Testis (tissue), 3 donors: ENCODE data around the gene SOWAHC. TPM values are rescaled to one million over a fixed set of nuclear protein-coding genes. Genes with fewer than 3 reads are reported as not detected.

Experiments used
- DNase-seq: peaks from one replicate; pipeline ENCODE4 v3.0.0-alpha.2; 2019
- H3K27ac ChIP-seq, 2 donors: fragments of 200-600 bp; sonication (generic); one replicate each; pipeline ENCODE4 v1.5.1; 2019
- H3K27me3 ChIP-seq: fragments of 200-600 bp; sonication (generic); one replicate; pipeline ENCODE4 v1.5.1; 2019
- H3K36me3 ChIP-seq: fragments of 200-600 bp; sonication (generic); one replicate; pipeline ENCODE4 v1.5.1; 2017; ENCODE audit warnings: low read depth; ENCODE audit errors: missing control alignments
- H3K4me1 ChIP-seq: fragments of 200-600 bp; sonication (generic); one replicate; pipeline ENCODE4 v1.5.1; 2019
- H3K4me3 ChIP-seq, 2 donors: fragments of 200-600 bp; sonication (generic); one replicate each; pipeline ENCODE4 v1.5.1; 2017 to 2019
- H3K9me3 ChIP-seq: fragments of 200-600 bp; sonication (generic); one replicate; pipeline ENCODE4 v1.5.1; 2017
- POLR2A ChIP-seq: fragments of 450-650 bp; IDR thresholded peaks from one replicate; pipeline ENCODE4 v1.6.1; 2017; ENCODE audit warnings: antibody characterized with exemption, mild to moderate bottlenecking, moderate library complexity
- WGBS, 2 donors: methylation state at CpG; one replicate each; pipeline ENCODE4 v1.1.5; 2018; 5-methylcytosine and 5-hydroxymethylcytosine counted together
- intact Hi-C: fragments of 100-400 bp; cut with DNase I; formaldehyde crosslinking; loops from one replicate; pipeline ENCODE4 v1.15.1; 2023; ENCODE audit warnings: low total_unique reads
- polyA plus RNA-seq: library from polyadenylated mRNA; stranded (reverse); fragments of 350-450 nt; fragmentation: Illumina TruSeq; extraction: RNeasy Lipid Tissue Mini Kit (QIAGEN cat#74804); gene quantifications from one replicate; pipeline ENCODE4 v1.2.3, GENCODE V29; 2014; ENCODE audit warnings: low read depth, low replicate concordance; ENCODE audit not compliant: insufficient read depth
- total RNA-seq, 2 donors: library from RNA; depleted of rRNA; stranded (reverse); fragments of >200 nt; gene quantifications; one replicate each; pipeline ENCODE4 v1.2.3, GENCODE V29; 2016
- TF ChIP-seq, protein P1 (sequence below), 3 experiments: fragments of 450-650 bp in 2 of 3; fragments of 200-600 bp in 1 of 3; sonication (generic) in 1 of 3; IDR thresholded peaks; one replicate each; pipeline ENCODE4 v1.5.1; 2016 to 2019; ENCODE audit warnings: antibody characterized with exemption in 3 of 3, mild to moderate bottlenecking in 2 of 3, moderate library complexity in 1 of 3

The SOWAHC gene
- total and polyA plus RNA-seq, 3 donors from 2014 or later, result 13.3 to 30.1 (median 28.0) TPM

DNA sequence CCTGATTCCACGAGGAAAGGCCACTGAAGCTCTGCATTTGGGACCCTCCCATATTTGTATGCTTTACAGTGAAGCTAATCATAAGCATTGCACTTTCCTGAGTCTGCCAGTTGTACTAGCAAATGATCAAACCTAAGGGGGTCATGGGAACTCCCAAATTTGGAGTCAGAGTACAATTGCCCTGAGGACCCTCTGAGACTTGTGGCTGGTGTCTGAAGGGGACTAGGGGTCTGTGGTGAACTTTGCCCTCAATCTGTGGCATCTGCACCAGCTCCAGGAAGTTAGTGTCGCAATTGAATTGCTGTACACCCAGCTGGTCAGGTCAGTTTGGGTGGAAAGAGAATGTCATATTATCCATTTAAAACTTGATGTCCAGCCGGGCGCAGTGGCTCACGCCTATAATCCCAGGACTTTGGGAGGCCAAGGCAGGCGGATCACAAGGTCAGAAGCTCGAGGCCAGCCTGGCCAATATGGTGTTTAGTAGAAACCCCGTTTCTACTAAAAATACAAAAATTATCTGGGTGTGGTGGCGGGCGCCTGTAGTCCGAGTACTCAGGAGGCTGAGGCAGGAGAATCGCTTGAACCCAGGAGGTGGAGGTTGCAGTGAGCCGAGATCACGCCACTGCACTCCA lies 18.1 kb downstream of the SOWAHC start:
- Histone ChIP-seq H3K4me1 (no peaks in the 10 kb centered on the region), H3K9me3 (no peaks in the 10 kb centered on the region), H3K27me3 (no peaks in the 10 kb centered on the region), H3K27ac (no peak overlapping the region), H3K36me3 (no peaks in the 10 kb centered on the region), H3K4me3 (no peak overlapping the region)
- DNase-seq, result no peak
- no peak for TF ChIP-seq POLR2A
- TF ChIP-seq, protein P1, sequence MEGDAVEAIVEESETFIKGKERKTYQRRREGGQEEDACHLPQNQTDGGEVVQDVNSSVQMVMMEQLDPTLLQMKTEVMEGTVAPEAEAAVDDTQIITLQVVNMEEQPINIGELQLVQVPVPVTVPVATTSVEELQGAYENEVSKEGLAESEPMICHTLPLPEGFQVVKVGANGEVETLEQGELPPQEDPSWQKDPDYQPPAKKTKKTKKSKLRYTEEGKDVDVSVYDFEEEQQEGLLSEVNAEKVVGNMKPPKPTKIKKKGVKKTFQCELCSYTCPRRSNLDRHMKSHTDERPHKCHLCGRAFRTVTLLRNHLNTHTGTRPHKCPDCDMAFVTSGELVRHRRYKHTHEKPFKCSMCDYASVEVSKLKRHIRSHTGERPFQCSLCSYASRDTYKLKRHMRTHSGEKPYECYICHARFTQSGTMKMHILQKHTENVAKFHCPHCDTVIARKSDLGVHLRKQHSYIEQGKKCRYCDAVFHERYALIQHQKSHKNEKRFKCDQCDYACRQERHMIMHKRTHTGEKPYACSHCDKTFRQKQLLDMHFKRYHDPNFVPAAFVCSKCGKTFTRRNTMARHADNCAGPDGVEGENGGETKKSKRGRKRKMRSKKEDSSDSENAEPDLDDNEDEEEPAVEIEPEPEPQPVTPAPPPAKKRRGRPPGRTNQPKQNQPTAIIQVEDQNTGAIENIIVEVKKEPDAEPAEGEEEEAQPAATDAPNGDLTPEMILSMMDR (IDR thresholded peaks at IDR 0.05), result no peak
- 86 to 94% methylated on average over 13 to 14 of the region's 14 CpGs for WGBS, 2 donors
- intact Hi-C loops, result no loop called here

DNA sequence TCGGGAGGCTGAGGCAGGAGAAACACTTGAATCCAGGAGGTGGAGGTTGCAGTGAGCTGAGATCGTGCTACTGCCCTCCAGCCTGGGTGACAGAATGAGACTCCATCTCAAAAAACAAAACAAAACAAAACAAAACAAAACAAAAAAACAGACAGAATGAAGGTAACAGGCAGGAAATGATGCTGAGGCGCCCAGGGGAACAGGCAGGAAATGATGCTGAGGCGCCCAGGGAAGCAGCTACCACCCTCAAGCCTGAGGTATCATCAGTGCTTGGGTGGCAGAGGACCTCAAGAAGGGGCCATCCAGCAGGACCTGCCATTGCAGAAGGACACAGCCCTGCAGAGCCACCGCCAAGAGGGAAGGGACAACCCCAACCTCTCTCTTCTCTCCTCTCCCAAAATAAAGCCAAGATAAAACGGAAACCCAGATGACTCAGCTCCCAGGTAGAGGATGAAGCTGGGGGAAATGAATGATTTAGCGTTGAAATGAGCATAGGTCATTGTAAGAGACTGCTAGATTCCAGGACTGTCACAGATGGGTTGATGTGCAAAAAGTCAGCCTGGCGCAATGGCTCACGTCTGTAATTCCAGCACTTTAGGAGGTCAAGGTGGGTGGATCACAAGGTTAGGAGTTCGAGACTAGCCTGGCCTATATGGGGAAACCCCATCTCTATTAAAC lies 19.3 kb downstream of the SOWAHC start:
- no peak for TF ChIP-seq POLR2A
- TF ChIP-seq, protein P1 (IDR thresholded peaks at IDR 0.05), result no peak
- WGBS, 2 donors, result 87 to 96% methylated on average over 10 of the region's 10 CpGs
- Histone ChIP-seq H3K4me3 (no peak overlapping the region), H3K27ac (no peak overlapping the region), H3K9me3 (no peaks in the 10 kb centered on the region), H3K4me1 (no peaks in the 10 kb centered on the region), H3K36me3 (no peaks in the 10 kb centered on the region), H3K27me3 (no peaks in the 10 kb centered on the region)
- intact Hi-C loops, result no loop called here
- no peak for DNase-seq

DNA sequence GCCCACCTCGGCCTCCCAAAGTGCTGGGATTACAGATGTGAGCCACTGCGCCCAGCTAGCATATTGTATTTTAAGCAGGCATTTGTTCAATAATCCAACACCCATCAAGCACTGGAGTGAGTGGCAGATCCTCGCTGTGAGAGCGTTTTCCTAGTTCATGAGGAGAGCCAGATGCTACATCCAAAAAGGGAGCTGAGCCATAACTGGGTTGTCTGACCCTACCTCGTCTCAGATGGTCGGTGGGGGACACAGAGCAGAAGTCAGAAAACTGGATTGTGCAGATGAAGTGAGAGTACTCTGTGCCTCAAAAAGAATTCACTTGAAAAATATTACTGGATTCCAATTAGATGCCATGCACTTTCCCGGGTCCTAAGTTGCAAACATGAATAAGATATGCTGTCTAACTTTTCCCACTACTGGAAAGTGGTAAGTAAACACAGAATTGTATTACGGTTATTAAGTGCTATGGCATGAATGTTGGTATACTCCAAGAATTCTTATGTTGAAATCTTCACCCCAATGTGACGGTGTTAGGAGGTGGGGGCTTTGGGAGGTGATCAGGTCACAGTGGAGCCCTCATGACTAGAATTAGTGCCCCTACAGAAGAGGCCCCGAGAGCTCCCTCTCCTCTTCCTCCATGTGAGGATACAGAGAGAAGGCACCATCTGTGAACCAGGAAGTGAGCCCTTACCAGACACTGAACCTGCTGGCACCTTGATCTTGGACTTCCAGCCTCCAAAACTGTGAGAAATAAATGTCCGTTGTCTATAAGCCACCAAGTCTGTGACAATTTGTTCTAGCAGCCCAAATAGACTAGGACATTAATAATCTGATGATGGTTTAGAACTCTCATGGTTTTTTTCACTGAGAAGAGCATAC lies 21.5 kb downstream of the SOWAHC start:
- DNase-seq, result no peak
- intact Hi-C loops, result no loop called here
- TF ChIP-seq, protein P1 (IDR thresholded peaks at IDR 0.05), result no peak
- no peak for TF ChIP-seq POLR2A
- H3K9me3 ChIP-seq, result no peaks in the 10 kb centered on the region
- H3K27ac ChIP-seq, result no peak overlapping the region
- 93 to 94% methylated on average over 11 of the region's 11 CpGs for WGBS, 2 donors
- H3K36me3 ChIP-seq, result no peaks in the 10 kb centered on the region
- H3K27me3 ChIP-seq, result no peaks in the 10 kb centered on the region
- H3K4me3 ChIP-seq, result no peak overlapping the region
- H3K4me1 ChIP-seq, result no peaks in the 10 kb centered on the region

DNA sequence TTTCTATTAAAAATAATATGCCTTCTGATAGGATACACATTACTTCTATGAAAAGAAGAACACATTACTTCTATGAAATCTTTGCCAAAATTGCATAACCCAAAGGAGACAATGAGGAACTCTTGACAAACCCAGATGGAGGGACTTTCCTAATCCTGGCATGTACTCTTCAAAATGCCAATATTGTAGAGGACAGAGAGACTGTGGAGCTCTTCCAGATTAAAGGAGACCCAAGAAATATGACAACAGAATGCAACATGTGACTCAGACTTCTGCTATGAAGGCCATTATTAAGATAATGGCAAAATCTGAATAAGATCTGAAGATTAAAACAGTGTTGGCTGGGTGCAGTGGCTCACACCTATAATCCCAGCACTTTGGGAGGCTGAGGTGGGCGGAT lies 22.2 kb downstream of the SOWAHC start:
- no peak overlapping the region for H3K4me3 ChIP-seq
- WGBS, 2 donors, result 81 to 100% methylated on average over 1 of the region's 1 CpG
- intact Hi-C loops, result no loop called here
- no peaks in the 10 kb centered on the region for H3K4me1 ChIP-seq
- H3K27me3 ChIP-seq, result no peaks in the 10 kb centered on the region
- DNase-seq, result no peak
- no peaks in the 10 kb centered on the region for H3K36me3 ChIP-seq
- no peaks in the 10 kb centered on the region for H3K9me3 ChIP-seq
- H3K27ac ChIP-seq, result no peak overlapping the region
- no peak for TF ChIP-seq POLR2A
- TF ChIP-seq, protein P1 (IDR thresholded peaks at IDR 0.05), result no peak
